NB4 (cell line): ENCODE data around the gene USF3.

Source experiments
- MYC ChIP-seq: IDR thresholded peaks from 2 replicates; pipeline ENCODE4 v1.6.1; 2011; ENCODE audit warnings: low read depth, low read length
- POLR2A ChIP-seq: IDR thresholded peaks from 2 replicates; pipeline ENCODE4 v1.6.1; 2011; ENCODE audit warnings: mild to moderate bottlenecking; ENCODE audit not compliant: insufficient read length; ENCODE audit errors: extremely low read depth
- TF ChIP-seq, protein P1 (sequence below): IDR thresholded peaks from 2 replicates; pipeline ENCODE4 v1.6.1; 2011; ENCODE audit warnings: low read depth, low read length
- TF ChIP-seq, protein P2 (sequence below): IDR thresholded peaks from one replicate; pipeline ENCODE4 v1.5.1; 2012; ENCODE audit warnings: low read depth, low read length

DNA sequence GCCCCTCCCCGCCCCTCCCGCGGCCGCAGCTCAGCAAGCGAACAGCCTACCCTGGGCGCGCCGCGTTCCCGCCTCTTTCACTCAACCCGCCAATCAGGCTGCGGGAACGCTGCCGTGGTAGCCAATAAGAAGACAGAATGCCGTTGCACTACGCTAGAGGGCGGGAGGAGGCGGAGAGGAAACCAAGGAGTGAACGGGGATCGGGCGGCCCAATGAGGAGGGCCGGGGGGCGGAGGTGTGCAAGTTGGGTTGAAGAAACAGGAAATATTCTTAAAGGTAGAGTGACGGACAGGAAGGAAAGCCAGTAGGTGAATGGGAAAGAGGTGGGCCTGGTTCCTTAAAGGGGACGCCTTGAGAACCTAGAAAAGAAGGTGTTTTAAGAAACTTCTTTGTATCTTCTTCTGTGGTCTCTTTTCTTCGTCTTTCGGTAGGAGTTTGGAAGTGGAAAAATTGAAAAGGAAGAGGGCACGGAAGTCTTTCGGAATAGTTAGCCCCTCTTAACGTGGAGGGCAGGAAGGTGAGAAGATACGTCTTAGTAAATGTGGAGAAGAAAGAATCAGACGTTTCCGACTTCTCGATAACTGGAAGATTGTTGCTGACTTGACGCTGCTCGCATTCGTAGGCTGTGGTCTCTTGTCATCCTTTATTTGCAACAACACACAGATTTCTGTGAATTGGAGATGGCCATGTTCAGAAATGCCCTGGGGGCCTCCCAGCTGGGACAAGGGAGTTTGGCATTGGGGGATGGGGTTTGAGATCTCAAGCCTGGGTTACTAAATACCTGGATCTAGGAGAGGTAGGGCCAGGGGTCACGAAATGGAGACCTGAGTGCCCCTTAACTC is 437 bp upstream of the USF3 start:
- TF ChIP-seq, protein P1, sequence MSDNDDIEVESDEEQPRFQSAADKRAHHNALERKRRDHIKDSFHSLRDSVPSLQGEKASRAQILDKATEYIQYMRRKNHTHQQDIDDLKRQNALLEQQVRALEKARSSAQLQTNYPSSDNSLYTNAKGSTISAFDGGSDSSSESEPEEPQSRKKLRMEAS, result no peak
- TF ChIP-seq, protein P2, sequence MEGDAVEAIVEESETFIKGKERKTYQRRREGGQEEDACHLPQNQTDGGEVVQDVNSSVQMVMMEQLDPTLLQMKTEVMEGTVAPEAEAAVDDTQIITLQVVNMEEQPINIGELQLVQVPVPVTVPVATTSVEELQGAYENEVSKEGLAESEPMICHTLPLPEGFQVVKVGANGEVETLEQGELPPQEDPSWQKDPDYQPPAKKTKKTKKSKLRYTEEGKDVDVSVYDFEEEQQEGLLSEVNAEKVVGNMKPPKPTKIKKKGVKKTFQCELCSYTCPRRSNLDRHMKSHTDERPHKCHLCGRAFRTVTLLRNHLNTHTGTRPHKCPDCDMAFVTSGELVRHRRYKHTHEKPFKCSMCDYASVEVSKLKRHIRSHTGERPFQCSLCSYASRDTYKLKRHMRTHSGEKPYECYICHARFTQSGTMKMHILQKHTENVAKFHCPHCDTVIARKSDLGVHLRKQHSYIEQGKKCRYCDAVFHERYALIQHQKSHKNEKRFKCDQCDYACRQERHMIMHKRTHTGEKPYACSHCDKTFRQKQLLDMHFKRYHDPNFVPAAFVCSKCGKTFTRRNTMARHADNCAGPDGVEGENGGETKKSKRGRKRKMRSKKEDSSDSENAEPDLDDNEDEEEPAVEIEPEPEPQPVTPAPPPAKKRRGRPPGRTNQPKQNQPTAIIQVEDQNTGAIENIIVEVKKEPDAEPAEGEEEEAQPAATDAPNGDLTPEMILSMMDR, result no peak
- TF ChIP-seq POLR2A (no peak), MYC (no peak)
